Panc1 (cell line): ENCODE measurements around the gene MYL3. TPM values are rescaled to one million over a fixed set of nuclear protein-coding genes. Genes with fewer than 3 reads are reported as not detected.

Experiments
- ATAC-seq: fragments of 200-7000 bp; cut with Tn5 transposase; 2 replicates; pipeline ENCODE4 v1.9.1; 2020; ENCODE audit warnings: mild to moderate bottlenecking, moderate library complexity
- BruUV-seq: library from RNA; stranded (reverse); fragments of 400-500 nt; replicated peaks from 2 replicates; lab custom pipeline; 2021; lab: Mats Ljungman, UMichigan
- CTCF ChIA-PET: fragments of 300-600 bp; sonication (Branson Sonifier 250); formaldehyde crosslinking; loops from one replicate; lab custom pipeline; 2022; ENCODE audit warnings: antibody characterized with exemption; lab: Charles Lee
- POLR2A ChIA-PET: fragments of 300-600 bp; sonication (Branson Sonifier 250); formaldehyde crosslinking; loops from one replicate; lab custom pipeline; 2022; ENCODE audit warnings: antibody characterized with exemption; lab: Charles Lee
- DNase-seq: peaks from one replicate; pipeline ENCODE4 v3.0.0-alpha.2; 2010; ENCODE audit warnings: low read depth, low spot score
- H3K27ac ChIP-seq: 2 replicates; pipeline ENCODE4 v1.5.1; 2011; ENCODE audit warnings: mild to moderate bottlenecking, low read length, inconsistent platforms
- H3K27me3 ChIP-seq: fragments of 200-500 bp; sonication (Bioruptor generic); 2 replicates; pipeline ENCODE4 v1.6.0; 2014; ENCODE audit warnings: low read length, inconsistent platforms; ENCODE audit not compliant: control insufficient read depth, insufficient read depth
- H3K36me3 ChIP-seq: fragments of 200-500 bp; sonication (Bioruptor generic); 2 replicates; pipeline ENCODE4 v1.5.1; 2014; ENCODE audit warnings: inconsistent platforms, mild to moderate bottlenecking, low read length, moderate library complexity; ENCODE audit not compliant: control insufficient read depth, insufficient read depth
- H3K4me1 ChIP-seq: 2 replicates; pipeline ENCODE4 v1.5.1; 2011; ENCODE audit warnings: inconsistent platforms, mild to moderate bottlenecking, low read length, moderate library complexity; ENCODE audit not compliant: control insufficient read depth, insufficient read depth
- H3K4me3 ChIP-seq, 2 experiments: 2 replicates each; pipeline ENCODE4 v1.5.1; 2011 to 2012; ENCODE audit warnings: low read depth in 2 of 2, low read length in 2 of 2, mild to moderate bottlenecking in 2 of 2, inconsistent platforms in 1 of 2, moderate library complexity in 1 of 2
- H3K9me3 ChIP-seq: fragments of 200-500 bp; sonication (Bioruptor generic); 2 replicates; pipeline ENCODE4 v1.5.1; 2014; ENCODE audit warnings: low read depth, mild to moderate bottlenecking, inconsistent platforms, low read length, moderate library complexity; ENCODE audit not compliant: control insufficient read depth, insufficient read depth
- POLR2AphosphoS5 ChIP-seq: IDR thresholded peaks from 2 replicates; pipeline ENCODE4 v1.6.1; 2012; ENCODE audit warnings: mild to moderate bottlenecking, low read depth, low read length, moderate library complexity
- SIN3A ChIP-seq: IDR thresholded peaks from 2 replicates; pipeline ENCODE4 v1.6.1; 2012; ENCODE audit warnings: low read depth, mild to moderate bottlenecking, low read length, moderate library complexity, borderline replicate concordance; ENCODE audit not compliant: insufficient read depth
- TCF7L2 ChIP-seq: IDR thresholded peaks from 2 replicates; pipeline ENCODE4 v1.6.1; 2011; ENCODE audit warnings: mild to moderate bottlenecking, low read depth, low read length, inconsistent platforms
- in situ Hi-C: cut with HindIII; loops from 2 replicates; pipeline ENCODE4 v1.10.0; 2016; ENCODE audit warnings: low sequenced_read_pairs, low pct_unique_long_range_greater_than_20kb
- intact Hi-C: fragments of 100-400 bp; cut with micrococcal nuclease; formaldehyde crosslinking; loops from one replicate; pipeline ENCODE4 v1.10.0; 2022; ENCODE audit not compliant: unreplicated experiment
- total RNA-seq: library from RNA; stranded (reverse); gene quantifications from one replicate; pipeline ENCODE4 v1.2.1, GENCODE V29; 2021; ENCODE audit not compliant: unreplicated experiment
- TF ChIP-seq, protein P1 (sequence below): fragments of 450-650 bp; IDR thresholded peaks from 2 replicates; pipeline ENCODE4 v1.5.1; 2017; ENCODE audit warnings: mild to moderate bottlenecking
- TF ChIP-seq, protein P2 (sequence below), 2 experiments: IDR thresholded peaks; 2 replicates each; pipeline ENCODE4 v1.6.1; 2011 to 2012; ENCODE audit warnings: low read depth in 2 of 2, control low read depth in 1 of 2, low read length in 1 of 2, mild to moderate bottlenecking in 1 of 2, moderate library complexity in 1 of 2; ENCODE audit not compliant: insufficient read depth in 1 of 2

Gene MYL3
- total RNA-seq, 1 experiment from 2014 or later: not detected

DNA sequence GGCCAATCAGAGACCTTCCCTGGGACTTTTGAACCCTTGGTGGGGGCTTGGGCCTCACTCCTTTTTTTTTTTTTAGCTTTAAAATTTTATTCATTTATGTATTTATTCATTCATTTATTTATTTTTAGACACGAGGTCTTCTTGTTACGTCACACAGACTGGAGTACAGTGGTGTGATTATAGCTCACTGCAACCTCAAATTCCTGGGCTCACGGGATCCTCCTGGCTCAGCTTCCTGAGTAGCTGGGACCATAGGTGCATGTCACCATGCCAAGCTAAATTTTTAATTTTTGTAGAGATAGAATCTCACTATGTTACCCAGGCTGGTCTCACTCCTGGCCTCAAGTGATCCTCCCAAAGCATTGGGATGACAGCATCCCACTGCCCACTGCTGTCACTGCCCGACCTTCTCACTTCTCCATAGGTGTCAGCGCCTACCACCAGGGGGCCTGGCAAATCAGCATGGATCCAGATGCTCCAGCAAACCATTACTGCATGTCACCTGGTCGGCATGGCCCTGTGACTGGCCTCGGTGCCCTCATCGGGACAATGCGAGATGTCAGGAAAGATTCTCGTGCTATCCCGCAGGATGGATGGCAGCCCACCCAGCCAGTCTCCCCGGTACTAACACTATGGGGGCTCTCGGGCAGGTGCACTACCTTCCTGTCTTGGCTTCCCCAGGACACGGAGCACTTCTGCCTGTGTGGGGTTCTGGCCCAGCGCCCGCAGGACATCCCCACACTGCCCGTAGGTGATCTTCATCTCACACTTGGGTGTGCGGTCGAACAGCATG, 3.0 kb downstream of the MYL3 start:
- no peak for DNase-seq
- intact Hi-C loops: no loop called here

DNA sequence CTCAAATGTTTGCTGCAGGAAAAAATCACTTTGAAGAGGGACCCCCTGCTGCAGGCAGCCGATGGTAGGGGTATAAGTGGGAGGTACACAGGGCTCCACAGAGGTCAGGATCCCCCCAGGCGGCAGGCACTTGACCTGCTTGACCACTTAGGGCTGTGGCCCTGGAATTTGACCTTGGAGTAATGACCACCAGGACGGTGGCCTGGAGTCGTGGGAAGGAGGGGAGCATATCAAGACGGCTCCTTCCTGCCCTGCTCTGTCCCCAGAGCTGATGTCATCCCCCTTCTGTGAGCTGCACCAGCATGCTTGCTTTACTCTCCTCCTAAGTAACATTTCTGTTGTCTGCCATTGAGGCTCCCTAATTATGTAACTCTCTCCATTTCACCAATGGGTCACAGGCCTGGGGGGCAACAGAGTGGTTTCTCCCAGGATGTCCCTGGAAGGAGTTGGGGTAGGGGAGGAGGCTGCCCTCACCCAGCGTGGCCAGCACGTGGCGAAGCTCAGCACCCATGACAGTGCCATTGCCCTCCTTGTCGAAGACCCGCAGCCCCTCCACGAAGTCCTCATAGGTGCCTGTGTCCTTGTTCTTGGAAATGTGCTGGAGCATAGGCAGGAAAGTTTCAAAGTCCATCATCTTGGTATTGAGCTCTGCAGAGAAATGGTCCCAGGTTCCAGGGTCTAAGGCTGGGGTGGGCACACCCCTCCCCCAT, 4.1 kb downstream of the MYL3 start:
- Histone ChIP-seq H3K27me3 (no peaks in the 10 kb centered on the region), H3K36me3 (no peaks in the 10 kb centered on the region), H3K4me1 (no peaks in the 10 kb centered on the region), H3K4me3 (no peak overlapping the region), H3K9me3 (no peaks in the 10 kb centered on the region), H3K27ac (no peak overlapping the region)
- POLR2A ChIA-PET: no interaction called here
- ATAC-seq (no peak), DNase-seq (no peak)
- TF ChIP-seq TCF7L2: no peak
- TF ChIP-seq, protein P1, sequence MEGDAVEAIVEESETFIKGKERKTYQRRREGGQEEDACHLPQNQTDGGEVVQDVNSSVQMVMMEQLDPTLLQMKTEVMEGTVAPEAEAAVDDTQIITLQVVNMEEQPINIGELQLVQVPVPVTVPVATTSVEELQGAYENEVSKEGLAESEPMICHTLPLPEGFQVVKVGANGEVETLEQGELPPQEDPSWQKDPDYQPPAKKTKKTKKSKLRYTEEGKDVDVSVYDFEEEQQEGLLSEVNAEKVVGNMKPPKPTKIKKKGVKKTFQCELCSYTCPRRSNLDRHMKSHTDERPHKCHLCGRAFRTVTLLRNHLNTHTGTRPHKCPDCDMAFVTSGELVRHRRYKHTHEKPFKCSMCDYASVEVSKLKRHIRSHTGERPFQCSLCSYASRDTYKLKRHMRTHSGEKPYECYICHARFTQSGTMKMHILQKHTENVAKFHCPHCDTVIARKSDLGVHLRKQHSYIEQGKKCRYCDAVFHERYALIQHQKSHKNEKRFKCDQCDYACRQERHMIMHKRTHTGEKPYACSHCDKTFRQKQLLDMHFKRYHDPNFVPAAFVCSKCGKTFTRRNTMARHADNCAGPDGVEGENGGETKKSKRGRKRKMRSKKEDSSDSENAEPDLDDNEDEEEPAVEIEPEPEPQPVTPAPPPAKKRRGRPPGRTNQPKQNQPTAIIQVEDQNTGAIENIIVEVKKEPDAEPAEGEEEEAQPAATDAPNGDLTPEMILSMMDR: no peak
- no peak for TF ChIP-seq POLR2AphosphoS5
- TF ChIP-seq, protein P2, sequence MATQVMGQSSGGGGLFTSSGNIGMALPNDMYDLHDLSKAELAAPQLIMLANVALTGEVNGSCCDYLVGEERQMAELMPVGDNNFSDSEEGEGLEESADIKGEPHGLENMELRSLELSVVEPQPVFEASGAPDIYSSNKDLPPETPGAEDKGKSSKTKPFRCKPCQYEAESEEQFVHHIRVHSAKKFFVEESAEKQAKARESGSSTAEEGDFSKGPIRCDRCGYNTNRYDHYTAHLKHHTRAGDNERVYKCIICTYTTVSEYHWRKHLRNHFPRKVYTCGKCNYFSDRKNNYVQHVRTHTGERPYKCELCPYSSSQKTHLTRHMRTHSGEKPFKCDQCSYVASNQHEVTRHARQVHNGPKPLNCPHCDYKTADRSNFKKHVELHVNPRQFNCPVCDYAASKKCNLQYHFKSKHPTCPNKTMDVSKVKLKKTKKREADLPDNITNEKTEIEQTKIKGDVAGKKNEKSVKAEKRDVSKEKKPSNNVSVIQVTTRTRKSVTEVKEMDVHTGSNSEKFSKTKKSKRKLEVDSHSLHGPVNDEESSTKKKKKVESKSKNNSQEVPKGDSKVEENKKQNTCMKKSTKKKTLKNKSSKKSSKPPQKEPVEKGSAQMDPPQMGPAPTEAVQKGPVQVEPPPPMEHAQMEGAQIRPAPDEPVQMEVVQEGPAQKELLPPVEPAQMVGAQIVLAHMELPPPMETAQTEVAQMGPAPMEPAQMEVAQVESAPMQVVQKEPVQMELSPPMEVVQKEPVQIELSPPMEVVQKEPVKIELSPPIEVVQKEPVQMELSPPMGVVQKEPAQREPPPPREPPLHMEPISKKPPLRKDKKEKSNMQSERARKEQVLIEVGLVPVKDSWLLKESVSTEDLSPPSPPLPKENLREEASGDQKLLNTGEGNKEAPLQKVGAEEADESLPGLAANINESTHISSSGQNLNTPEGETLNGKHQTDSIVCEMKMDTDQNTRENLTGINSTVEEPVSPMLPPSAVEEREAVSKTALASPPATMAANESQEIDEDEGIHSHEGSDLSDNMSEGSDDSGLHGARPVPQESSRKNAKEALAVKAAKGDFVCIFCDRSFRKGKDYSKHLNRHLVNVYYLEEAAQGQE (IDR thresholded peaks at IDR 0.05; ENCODE audit: insufficient read depth in 1 of 2, low read depth in 2 of 2, low read length in 1 of 2): no peak
- no peak for TF ChIP-seq SIN3A
- CTCF ChIA-PET: interaction anchor here (0.5 to 0.9 kb wide), 3 partner anchors 36 to 783 kb away, joined by 3 to 6 read pairs (median 4); no protein-coding TSS in a partner anchor
- in situ Hi-C loops (no loop called here), intact Hi-C loops (no loop called here)
- BruUV-seq: no TSS peak

More for the DNA sequence above, 3.0 kb downstream of the MYL3 start:
- Histone ChIP-seq H3K4me1 (no peaks in the 10 kb centered on the region), H3K36me3 (no peaks in the 10 kb centered on the region), H3K4me3 (no peak overlapping the region), H3K9me3 (no peaks in the 10 kb centered on the region), H3K27ac (no peak overlapping the region), H3K27me3 (no peaks in the 10 kb centered on the region)
- peak; percentile 81; the same call in 1 of the 2 replicates for ATAC-seq
- ChIA-PET CTCF (interaction anchor here (0.5 to 0.9 kb wide), 3 partner anchors 35 to 784 kb away, joined by 3 to 6 read pairs (median 4); no protein-coding TSS in a partner anchor), POLR2A (no interaction called here)
- in situ Hi-C loops: no loop called here
- no TSS peak for BruUV-seq
- no peak for TF ChIP-seq POLR2AphosphoS5
- TF ChIP-seq, protein P2 (IDR thresholded peaks at IDR 0.05; ENCODE audit: insufficient read depth in 1 of 2, low read depth in 2 of 2, low read length in 1 of 2): no peak
- TF ChIP-seq, protein P1: peak; percentile 74
- no peak for TF ChIP-seq SIN3A
